ENCODE measurements around the gene PDGFA.

DNA sequence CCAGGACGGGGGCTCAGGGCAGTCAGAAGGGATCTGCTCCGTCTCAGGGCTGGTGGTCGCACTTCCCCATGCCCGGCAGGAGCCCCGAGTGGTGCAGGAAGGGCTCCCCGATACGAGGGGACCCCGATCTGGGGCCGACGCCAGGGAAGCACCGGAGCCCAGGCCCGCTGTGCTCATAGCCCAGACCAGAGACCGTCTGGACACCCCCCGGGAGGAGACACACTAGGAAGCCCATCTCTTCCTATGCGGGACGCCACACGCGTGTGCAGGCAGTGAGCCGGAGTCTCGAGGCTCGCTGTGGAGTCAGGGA is 39.7 kb upstream of the PDGFA start:
- TF ChIP-seq SOX15 (CRISPR knock-in tag; IDR thresholded peaks at IDR 0.05) (no peak), ZNF317 (CRISPR knock-in tag; IDR thresholded peaks at IDR 0.05; ENCODE audit: borderline replicate concordance, low read depth) (no peak), ETV6 (CRISPR knock-in tag; IDR thresholded peaks at IDR 0.05) (no peak), NFYB (CRISPR knock-in tag; conservative IDR thresholded peaks at IDR 0.05; ENCODE audit: low read depth) (no peak), RELA (CRISPR knock-in tag; IDR thresholded peaks at IDR 0.05; ENCODE audit: borderline replicate concordance) (no peak), TEAD1 (CRISPR knock-in tag; IDR thresholded peaks at IDR 0.05) (no peak)
- TF ChIP-seq, protein P1, sequence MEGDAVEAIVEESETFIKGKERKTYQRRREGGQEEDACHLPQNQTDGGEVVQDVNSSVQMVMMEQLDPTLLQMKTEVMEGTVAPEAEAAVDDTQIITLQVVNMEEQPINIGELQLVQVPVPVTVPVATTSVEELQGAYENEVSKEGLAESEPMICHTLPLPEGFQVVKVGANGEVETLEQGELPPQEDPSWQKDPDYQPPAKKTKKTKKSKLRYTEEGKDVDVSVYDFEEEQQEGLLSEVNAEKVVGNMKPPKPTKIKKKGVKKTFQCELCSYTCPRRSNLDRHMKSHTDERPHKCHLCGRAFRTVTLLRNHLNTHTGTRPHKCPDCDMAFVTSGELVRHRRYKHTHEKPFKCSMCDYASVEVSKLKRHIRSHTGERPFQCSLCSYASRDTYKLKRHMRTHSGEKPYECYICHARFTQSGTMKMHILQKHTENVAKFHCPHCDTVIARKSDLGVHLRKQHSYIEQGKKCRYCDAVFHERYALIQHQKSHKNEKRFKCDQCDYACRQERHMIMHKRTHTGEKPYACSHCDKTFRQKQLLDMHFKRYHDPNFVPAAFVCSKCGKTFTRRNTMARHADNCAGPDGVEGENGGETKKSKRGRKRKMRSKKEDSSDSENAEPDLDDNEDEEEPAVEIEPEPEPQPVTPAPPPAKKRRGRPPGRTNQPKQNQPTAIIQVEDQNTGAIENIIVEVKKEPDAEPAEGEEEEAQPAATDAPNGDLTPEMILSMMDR (IDR thresholded peaks at IDR 0.05) = no peak
- TF ChIP-seq, protein P2, sequence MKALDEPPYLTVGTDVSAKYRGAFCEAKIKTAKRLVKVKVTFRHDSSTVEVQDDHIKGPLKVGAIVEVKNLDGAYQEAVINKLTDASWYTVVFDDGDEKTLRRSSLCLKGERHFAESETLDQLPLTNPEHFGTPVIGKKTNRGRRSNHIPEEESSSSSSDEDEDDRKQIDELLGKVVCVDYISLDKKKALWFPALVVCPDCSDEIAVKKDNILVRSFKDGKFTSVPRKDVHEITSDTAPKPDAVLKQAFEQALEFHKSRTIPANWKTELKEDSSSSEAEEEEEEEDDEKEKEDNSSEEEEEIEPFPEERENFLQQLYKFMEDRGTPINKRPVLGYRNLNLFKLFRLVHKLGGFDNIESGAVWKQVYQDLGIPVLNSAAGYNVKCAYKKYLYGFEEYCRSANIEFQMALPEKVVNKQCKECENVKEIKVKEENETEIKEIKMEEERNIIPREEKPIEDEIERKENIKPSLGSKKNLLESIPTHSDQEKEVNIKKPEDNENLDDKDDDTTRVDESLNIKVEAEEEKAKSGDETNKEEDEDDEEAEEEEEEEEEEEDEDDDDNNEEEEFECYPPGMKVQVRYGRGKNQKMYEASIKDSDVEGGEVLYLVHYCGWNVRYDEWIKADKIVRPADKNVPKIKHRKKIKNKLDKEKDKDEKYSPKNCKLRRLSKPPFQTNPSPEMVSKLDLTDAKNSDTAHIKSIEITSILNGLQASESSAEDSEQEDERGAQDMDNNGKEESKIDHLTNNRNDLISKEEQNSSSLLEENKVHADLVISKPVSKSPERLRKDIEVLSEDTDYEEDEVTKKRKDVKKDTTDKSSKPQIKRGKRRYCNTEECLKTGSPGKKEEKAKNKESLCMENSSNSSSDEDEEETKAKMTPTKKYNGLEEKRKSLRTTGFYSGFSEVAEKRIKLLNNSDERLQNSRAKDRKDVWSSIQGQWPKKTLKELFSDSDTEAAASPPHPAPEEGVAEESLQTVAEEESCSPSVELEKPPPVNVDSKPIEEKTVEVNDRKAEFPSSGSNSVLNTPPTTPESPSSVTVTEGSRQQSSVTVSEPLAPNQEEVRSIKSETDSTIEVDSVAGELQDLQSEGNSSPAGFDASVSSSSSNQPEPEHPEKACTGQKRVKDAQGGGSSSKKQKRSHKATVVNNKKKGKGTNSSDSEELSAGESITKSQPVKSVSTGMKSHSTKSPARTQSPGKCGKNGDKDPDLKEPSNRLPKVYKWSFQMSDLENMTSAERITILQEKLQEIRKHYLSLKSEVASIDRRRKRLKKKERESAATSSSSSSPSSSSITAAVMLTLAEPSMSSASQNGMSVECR (CRISPR knock-in tag; IDR thresholded peaks at IDR 0.05; ENCODE audit: borderline replicate concordance) = no peak
- TF ChIP-seq, protein P3, sequence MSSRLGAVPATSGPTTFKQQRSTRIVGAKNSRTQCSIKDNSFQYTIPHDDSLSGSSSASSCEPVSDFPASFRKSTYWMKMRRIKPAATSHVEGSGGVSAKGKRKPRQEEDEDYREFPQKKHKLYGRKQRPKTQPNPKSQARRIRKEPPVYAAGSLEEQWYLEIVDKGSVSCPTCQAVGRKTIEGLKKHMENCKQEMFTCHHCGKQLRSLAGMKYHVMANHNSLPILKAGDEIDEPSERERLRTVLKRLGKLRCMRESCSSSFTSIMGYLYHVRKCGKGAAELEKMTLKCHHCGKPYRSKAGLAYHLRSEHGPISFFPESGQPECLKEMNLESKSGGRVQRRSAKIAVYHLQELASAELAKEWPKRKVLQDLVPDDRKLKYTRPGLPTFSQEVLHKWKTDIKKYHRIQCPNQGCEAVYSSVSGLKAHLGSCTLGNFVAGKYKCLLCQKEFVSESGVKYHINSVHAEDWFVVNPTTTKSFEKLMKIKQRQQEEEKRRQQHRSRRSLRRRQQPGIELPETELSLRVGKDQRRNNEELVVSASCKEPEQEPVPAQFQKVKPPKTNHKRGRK (CRISPR knock-in tag; IDR thresholded peaks at IDR 0.05; ENCODE audit: borderline replicate concordance) = no peak
